Measurements from ENCODE around the gene TLE4. TPM values are rescaled to one million over a fixed set of nuclear protein-coding genes. Genes with fewer than 3 reads are reported as not detected.

Gene TLE4
- total and polyA plus RNA-seq, 2 of the 13 experiments (the other 11 are each of a cell fraction or from before 2014, with no cell fraction given): 2.0 to 2.3 TPM

DNA sequence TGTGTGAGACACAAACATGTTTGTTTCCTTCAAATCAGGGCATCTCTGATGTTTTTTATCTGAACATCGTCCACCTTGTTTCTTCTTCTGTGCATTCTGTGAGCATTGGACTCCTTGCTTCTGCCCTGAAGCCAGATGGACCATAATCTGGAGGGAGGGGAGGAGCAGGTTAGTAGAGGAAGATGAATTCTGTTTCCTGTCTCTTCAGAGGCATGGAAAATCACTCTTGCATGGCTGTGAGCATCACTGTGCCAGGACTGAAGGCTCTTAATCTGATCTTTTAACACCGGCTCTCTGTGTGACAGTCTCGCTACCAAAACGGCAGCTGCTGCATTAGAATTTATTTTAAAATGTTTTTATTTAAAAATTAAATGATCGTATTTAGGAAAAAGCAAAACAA is 43.3 kb downstream of the TLE4 start:
- CTCF ChIA-PET (ENCODE audit: low intra/inter-chr PET ratio, low total read pairs): no interaction called here
- 74% methylated on average over 5 of the region's 5 CpGs for WGBS (ENCODE audit: low lambda C conversion rate)
- TF ChIP-seq POLR2A (IDR thresholded peaks at IDR 0.05; ENCODE audit: insufficient read depth in 1 of 2, low read depth in 2 of 2, low read length in 2 of 2) (no peak), AKNA (CRISPR knock-in tag; IDR thresholded peaks at IDR 0.05; ENCODE audit: borderline replicate concordance) (no peak), ZNF550 (CRISPR knock-in tag; IDR thresholded peaks at IDR 0.05; ENCODE audit: borderline replicate concordance) (no peak), CHD2 (IDR thresholded peaks at IDR 0.05; ENCODE audit: low read depth, low read length) (no peak), ZNF720 (CRISPR knock-in tag; IDR thresholded peaks at IDR 0.05) (no peak), ZEB1 (IDR thresholded peaks at IDR 0.05; ENCODE audit: insufficient replicate concordance, low read depth) (no peak), AGO1 (IDR thresholded peaks at IDR 0.05; ENCODE audit: low read depth, low read length, poor library complexity, severe bottlenecking) (no peak), SNAPC2 (CRISPR knock-in tag; IDR thresholded peaks at IDR 0.05) (no peak), MBD4 (IDR thresholded peaks at IDR 0.05; ENCODE audit: borderline replicate concordance, low read length) (no peak), MTA3 (CRISPR knock-in tag; IDR thresholded peaks at IDR 0.05) (no peak), ZFP82 (CRISPR knock-in tag; IDR thresholded peaks at IDR 0.05; ENCODE audit: borderline replicate concordance) (no peak), RFX1 (IDR thresholded peaks at IDR 0.05) (no peak), ZNF619 (CRISPR knock-in tag; IDR thresholded peaks at IDR 0.05) (no peak), ZNF329 (CRISPR knock-in tag; IDR thresholded peaks at IDR 0.05; ENCODE audit: low read depth) (no peak), ZMAT3 (CRISPR knock-in tag; conservative IDR thresholded peaks at IDR 0.05) (no peak)
- TF ChIP-seq, protein P1, sequence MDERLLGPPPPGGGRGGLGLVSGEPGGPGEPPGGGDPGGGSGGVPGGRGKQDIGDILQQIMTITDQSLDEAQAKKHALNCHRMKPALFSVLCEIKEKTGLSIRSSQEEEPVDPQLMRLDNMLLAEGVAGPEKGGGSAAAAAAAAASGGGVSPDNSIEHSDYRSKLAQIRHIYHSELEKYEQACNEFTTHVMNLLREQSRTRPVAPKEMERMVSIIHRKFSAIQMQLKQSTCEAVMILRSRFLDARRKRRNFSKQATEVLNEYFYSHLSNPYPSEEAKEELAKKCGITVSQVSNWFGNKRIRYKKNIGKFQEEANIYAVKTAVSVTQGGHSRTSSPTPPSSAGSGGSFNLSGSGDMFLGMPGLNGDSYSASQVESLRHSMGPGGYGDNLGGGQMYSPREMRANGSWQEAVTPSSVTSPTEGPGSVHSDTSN (CRISPR knock-in tag; IDR thresholded peaks at IDR 0.05): no peak
- TF ChIP-seq, protein P2, sequence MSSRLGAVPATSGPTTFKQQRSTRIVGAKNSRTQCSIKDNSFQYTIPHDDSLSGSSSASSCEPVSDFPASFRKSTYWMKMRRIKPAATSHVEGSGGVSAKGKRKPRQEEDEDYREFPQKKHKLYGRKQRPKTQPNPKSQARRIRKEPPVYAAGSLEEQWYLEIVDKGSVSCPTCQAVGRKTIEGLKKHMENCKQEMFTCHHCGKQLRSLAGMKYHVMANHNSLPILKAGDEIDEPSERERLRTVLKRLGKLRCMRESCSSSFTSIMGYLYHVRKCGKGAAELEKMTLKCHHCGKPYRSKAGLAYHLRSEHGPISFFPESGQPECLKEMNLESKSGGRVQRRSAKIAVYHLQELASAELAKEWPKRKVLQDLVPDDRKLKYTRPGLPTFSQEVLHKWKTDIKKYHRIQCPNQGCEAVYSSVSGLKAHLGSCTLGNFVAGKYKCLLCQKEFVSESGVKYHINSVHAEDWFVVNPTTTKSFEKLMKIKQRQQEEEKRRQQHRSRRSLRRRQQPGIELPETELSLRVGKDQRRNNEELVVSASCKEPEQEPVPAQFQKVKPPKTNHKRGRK (CRISPR knock-in tag; IDR thresholded peaks at IDR 0.05): no peak

More for the DNA sequence above, 43.3 kb downstream of the TLE4 start:
- ATAC-seq: no peak
- Histone ChIP-seq H3K36me3 (replicated peaks in 1 of 2; ENCODE audit: control insufficient read depth in 1 of 2, insufficient read depth in 2 of 2, low read length in 2 of 2) (no peaks in the 10 kb centered on the region), H3K9me3 (ENCODE audit: low read length) (peaks cover 17% of the 10 kb centered on the region; the same call in 1 of the 2 replicates), H3K79me2 (ENCODE audit: insufficient read depth, low read length) (no peaks in the 10 kb centered on the region), H3K4me2 (ENCODE audit: low read depth, low read length) (no peak overlapping the region), H3K27me3 (ENCODE audit: control insufficient read depth in 1 of 2, insufficient read depth in 2 of 2, low read length in 2 of 2) (no peaks in the 10 kb centered on the region), H3K27ac (ENCODE audit: extremely low read length, insufficient read depth, low read length) (no peak overlapping the region), H3K4me3 (replicated peaks in 1 of 3; ENCODE audit: insufficient read depth in 1 of 3, low read depth in 2 of 3, low read length in 3 of 3) (no peak overlapping the region), H3K4me1 (ENCODE audit: insufficient read depth, low read length) (no peaks in the 10 kb centered on the region), H2AFZ (ENCODE audit: low read length) (no peak overlapping the region), H3K9ac (ENCODE audit: insufficient read depth, low read depth, low read length) (no peak overlapping the region), H4K20me1 (ENCODE audit: insufficient read depth, low read length) (no peaks in the 10 kb centered on the region)
- FAIRE-seq: no peak
- in situ Hi-C loops (cut with HindIII; ENCODE audit: extremely low pct_ligation_motif_present, low pct_unique_long_range_greater_than_20kb) (no loop called here), intact Hi-C loops (cut with micrococcal nuclease; ENCODE audit: unreplicated experiment) (no loop called here)
- no TSS peak for BruUV-seq (replicated peaks)
- no peak for DNase-seq (ENCODE audit: low spot score)
- POLR2A ChIA-PET: no interaction called here

Measured in HepG2 (cell line).